Fibroblast of villous mesenchyme (primary cell): ENCODE data around the gene SYNGAP1. TPM values are rescaled to one million over a fixed set of nuclear protein-coding genes. Genes with fewer than 3 reads are reported as not detected.

Source experiments
- DNase-seq: peaks from one replicate; pipeline ENCODE4 v3.0.0-alpha.2; 2010; ENCODE audit warnings: low read depth
- H3K4me3 ChIP-seq: 2 replicates; pipeline ENCODE4 v1.5.1; 2011; ENCODE audit warnings: low read depth, mild to moderate bottlenecking, low read length
- CTCF ChIP-seq: IDR thresholded peaks from 2 replicates; pipeline ENCODE4 v1.5.1; 2012; ENCODE audit warnings: low read depth, mild to moderate bottlenecking, low read length; ENCODE audit not compliant: insufficient read depth
- small RNA-seq: library from RNA; depleted of rRNA; stranded (forward); fragments of <200 nt; gene quantifications from one replicate; pipeline ENCODE3, GENCODE V24; 2012
- total RNA-seq: library from RNA; depleted of rRNA; stranded (reverse); fragments of >200 nt; gene quantifications from 2 replicates; pipeline ENCODE4 v1.2.3, GENCODE V29; 2012

Gene SYNGAP1
- total RNA-seq, 1 donor, result 7.8 TPM

GRCh38 chr6:33502486-33502885 is 82.6 kb downstream of the SYNGAP1 start:
- no peak for DNase-seq
- no peak for TF ChIP-seq CTCF
- no peak overlapping the region for H3K4me3 ChIP-seq

GRCh38 chr6:33504486-33504885 is 84.6 kb downstream of the SYNGAP1 start:
- DNase-seq, result no peak
- no peak overlapping the region for H3K4me3 ChIP-seq
- no peak for TF ChIP-seq CTCF

Small RNAs within 50 kb of the gene (small RNA-seq; reads per million reads assigned to genes)
- gene RPL35AP4, result not detected
- not detected for gene ZBTB9

Other genes starting within 250 kb of the SYNGAP1 start
- under 0.01 and 0.32 TPM in 2 replicates for gene COL11A2, start 227.6 kb upstream of the SYNGAP1 start, total RNA-seq
- gene RXRB, start 219.4 kb upstream of the SYNGAP1 start, total RNA-seq, result 16.8 and 22.5 TPM in 2 replicates
- gene SLC39A7, start 219.2 kb upstream of the SYNGAP1 start, total RNA-seq, result 142 and 143 TPM in 2 replicates
- 4.2 and 4.7 TPM in 2 replicates for gene HSD17B8, start 215.4 kb upstream of the SYNGAP1 start, total RNA-seq
- 27.2 and 43.8 TPM in 2 replicates for gene RING1, start 211.6 kb upstream of the SYNGAP1 start, total RNA-seq
- gene VPS52, start 148.2 kb upstream of the SYNGAP1 start, total RNA-seq, result 35.4 and 38.9 TPM in 2 replicates
- 1,877 and 2,083 TPM in 2 replicates for gene RPS18, start 148.0 kb upstream of the SYNGAP1 start, total RNA-seq
- gene B3GALT4, start 142.9 kb upstream of the SYNGAP1 start, total RNA-seq, result 2.6 and 5.5 TPM in 2 replicates
- 99.7 and 108 TPM in 2 replicates for gene WDR46, start 130.8 kb upstream of the SYNGAP1 start, total RNA-seq
- gene PFDN6, start 130.5 kb upstream of the SYNGAP1 start, total RNA-seq, result 26.4 and 34.5 TPM in 2 replicates
- gene RGL2, start 121.1 kb upstream of the SYNGAP1 start, total RNA-seq, result 13.0 and 23.2 TPM in 2 replicates
- gene TAPBP, start 106.0 kb upstream of the SYNGAP1 start, total RNA-seq, result 125 and 132 TPM in 2 replicates
- gene ZBTB22, start 102.3 kb upstream of the SYNGAP1 start, total RNA-seq, result 14.8 and 16.0 TPM in 2 replicates
- 39.6 and 58.7 TPM in 2 replicates for gene DAXX, start 97.1 kb upstream of the SYNGAP1 start, total RNA-seq
- gene KIFC1, start 28.2 kb upstream of the SYNGAP1 start, total RNA-seq, result 20.0 and 34.5 TPM in 2 replicates
- gene PHF1, start 9.1 kb upstream of the SYNGAP1 start, total RNA-seq, result 21.6 and 30.2 TPM in 2 replicates
- 155 and 201 TPM in 2 replicates for gene CUTA, start 2.0 kb upstream of the SYNGAP1 start, total RNA-seq
- gene ZBTB9, start 34.5 kb downstream of the SYNGAP1 start, total RNA-seq, result 4.7 and 5.2 TPM in 2 replicates
- gene BAK1, start 160.2 kb downstream of the SYNGAP1 start, total RNA-seq, result 20.0 and 30.7 TPM in 2 replicates
- gene ITPR3, start 201.3 kb downstream of the SYNGAP1 start, total RNA-seq, result 15.1 and 20.6 TPM in 2 replicates